GM12864 (cell line): ENCODE measurements around the gene PAX2.

ENCODE experiments used
- DNase-seq: peaks from one replicate; pipeline ENCODE4 v3.0.0-alpha.2; 2011; ENCODE audit warnings: low read depth
- H3K4me3 ChIP-seq: 2 replicates; pipeline ENCODE4 v1.5.1; 2011; ENCODE audit warnings: mild to moderate bottlenecking, low read depth, low read length, control low read depth
- TF ChIP-seq, protein P1 (sequence below): IDR thresholded peaks from 2 replicates; pipeline ENCODE4 v1.5.1; 2011; ENCODE audit warnings: low read depth, mild to moderate bottlenecking, moderate library complexity, low read length, control low read depth, inconsistent platforms; ENCODE audit errors: missing control alignments

Gene PAX2

DNA sequence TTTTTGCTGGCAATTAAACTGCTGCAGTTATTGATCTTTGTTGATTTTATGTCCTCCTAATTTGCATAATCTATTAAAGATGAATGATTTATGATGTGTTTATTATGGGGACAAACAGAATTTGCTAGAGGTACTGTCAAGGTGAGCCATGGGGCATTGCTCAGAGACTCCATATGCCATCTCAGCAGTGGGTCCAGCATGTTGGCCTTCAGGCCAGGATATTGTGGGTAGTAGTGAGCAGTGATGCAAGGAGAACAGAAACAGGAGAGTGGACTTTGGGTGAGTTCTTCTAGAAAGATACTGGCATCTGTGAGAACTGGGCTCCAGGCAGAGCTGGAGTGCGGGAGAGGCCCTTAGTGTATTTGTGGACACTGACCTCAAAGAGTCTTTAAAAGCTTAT is 65.9 kb downstream of the PAX2 start:
- TF ChIP-seq, protein P1, sequence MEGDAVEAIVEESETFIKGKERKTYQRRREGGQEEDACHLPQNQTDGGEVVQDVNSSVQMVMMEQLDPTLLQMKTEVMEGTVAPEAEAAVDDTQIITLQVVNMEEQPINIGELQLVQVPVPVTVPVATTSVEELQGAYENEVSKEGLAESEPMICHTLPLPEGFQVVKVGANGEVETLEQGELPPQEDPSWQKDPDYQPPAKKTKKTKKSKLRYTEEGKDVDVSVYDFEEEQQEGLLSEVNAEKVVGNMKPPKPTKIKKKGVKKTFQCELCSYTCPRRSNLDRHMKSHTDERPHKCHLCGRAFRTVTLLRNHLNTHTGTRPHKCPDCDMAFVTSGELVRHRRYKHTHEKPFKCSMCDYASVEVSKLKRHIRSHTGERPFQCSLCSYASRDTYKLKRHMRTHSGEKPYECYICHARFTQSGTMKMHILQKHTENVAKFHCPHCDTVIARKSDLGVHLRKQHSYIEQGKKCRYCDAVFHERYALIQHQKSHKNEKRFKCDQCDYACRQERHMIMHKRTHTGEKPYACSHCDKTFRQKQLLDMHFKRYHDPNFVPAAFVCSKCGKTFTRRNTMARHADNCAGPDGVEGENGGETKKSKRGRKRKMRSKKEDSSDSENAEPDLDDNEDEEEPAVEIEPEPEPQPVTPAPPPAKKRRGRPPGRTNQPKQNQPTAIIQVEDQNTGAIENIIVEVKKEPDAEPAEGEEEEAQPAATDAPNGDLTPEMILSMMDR = no peak
- no peak for DNase-seq

GRCh38 chr10:100811752-100812750 is 66.7 kb downstream of the PAX2 start:
- no peak overlapping the region for H3K4me3 ChIP-seq
- TF ChIP-seq, protein P1 = no peak
- no peak for DNase-seq

More for the DNA sequence above, 65.9 kb downstream of the PAX2 start:
- H3K4me3 ChIP-seq = no peak overlapping the region

DNA sequence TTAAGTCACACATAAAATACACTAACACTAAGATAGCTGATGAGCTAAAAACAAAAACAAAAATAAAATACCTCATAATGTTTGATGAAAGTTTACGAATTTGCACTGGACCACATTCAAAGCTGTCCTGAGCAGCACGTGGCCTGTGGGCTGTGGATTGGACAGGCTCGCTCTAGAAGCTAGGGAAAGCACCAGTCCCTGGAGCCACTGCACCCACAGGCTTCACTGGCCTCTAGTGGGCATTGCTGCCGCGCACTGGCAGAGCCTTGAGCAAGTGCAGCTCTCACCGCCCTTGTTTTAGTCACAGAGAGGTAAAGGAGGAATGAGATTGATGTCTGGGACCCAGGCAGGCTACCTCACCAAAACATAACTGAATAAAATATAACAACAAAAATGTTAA is 67.6 kb downstream of the PAX2 start:
- no peak for DNase-seq
- TF ChIP-seq, protein P1 = no peak
- no peak overlapping the region for H3K4me3 ChIP-seq

DNA sequence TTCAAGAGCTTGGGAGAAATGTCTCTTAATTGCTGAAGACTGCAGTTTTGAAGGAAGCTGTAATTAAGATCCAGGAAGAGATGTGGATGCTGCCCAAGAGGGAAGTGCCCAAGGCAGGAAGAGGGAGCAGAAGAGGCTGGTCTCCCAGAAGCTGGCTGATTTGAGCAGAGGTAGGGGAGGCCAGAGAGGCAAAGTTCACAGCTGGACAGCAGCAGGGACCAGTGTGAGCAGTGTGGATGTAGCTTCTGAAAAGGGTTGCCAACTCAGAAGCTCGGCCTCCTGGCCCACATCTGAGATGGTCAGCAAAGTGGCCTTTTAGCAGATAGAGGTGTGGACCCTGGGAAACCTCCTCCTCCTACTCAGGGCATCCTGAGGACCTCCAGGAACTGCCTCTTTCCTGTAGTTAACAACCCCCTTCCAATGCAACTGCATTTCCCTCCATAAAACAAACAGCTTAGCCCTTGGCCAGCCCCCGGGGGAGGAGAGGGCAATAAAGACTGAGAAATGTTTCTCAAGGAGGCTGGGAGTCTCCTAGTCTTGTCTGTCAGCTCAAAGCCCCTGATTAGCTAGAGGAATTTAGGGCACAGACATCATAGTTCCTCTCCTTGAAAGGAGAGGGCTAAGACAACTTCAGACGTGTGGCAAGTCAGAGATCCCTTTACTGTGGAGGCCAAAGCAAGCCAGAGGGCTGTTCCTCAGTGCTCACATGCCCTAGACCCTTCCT is 69.5 kb downstream of the PAX2 start:
- H3K4me3 ChIP-seq = no peak overlapping the region
- TF ChIP-seq, protein P1 = no peak
- DNase-seq = no peak

DNA sequence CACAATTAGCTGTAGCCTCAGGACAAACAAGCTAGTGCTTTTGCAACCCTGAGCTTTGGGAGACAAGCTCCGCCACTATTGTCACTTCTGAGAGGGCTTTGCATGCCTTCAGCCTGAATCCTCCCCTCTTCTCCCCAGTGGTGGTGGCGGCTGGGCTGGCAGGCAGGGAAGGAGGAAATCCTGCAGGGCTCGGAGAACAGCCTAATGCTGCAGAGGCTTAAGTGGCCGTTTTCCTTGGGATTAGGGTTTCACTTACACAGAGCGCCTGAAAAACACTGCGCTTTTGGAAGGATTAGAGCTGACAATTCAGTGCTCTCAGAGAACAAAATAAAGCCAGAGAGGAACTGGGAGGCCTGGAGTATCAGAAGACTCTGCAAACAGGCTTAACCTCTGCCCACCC is 71.3 kb downstream of the PAX2 start:
- TF ChIP-seq, protein P1 = no peak
- H3K4me3 ChIP-seq = no peak overlapping the region
- DNase-seq = no peak

GRCh38 chr10:100817268-100817839 is 72.0 kb downstream of the PAX2 start:
- no peak overlapping the region for H3K4me3 ChIP-seq
- no peak for DNase-seq
- TF ChIP-seq, protein P1 = peak; percentile 11
